Liver (tissue), 9 donors: ENCODE results near the gene TPBG. TPM values are rescaled to one million over a fixed set of nuclear protein-coding genes. Genes with fewer than 3 reads are reported as not detected.
"Not testable (repeated sequence)": the region's sequence is repeated elsewhere in the genome, so short reads cannot be mapped to it uniquely, and the experiment has no call there.

ENCODE experiments used
- DNase-seq: peaks from one replicate; pipeline ENCODE4 v3.0.0-alpha.2; 2017; ENCODE audit warnings: low spot score
- H3K27ac ChIP-seq, 2 donors: one replicate each; pipeline ENCODE4 v1.7.0; 2013; ENCODE audit warnings: inconsistent platforms in 2 of 2, low read length in 2 of 2, control low read depth in 1 of 2, low read depth in 1 of 2, mild to moderate bottlenecking in 1 of 2
- H3K27me3 ChIP-seq, 4 donors: one replicate each; pipeline versions ENCODE4 v1.6.1 to v1.7.0; 2013; ENCODE audit warnings: low read length in 3 of 4, inconsistent platforms in 1 of 4, mild to moderate bottlenecking in 1 of 4, moderate library complexity in 1 of 4; ENCODE audit not compliant: control insufficient read depth in 4 of 4, insufficient read depth in 4 of 4
- H3K36me3 ChIP-seq, 4 donors: one replicate each; pipeline versions ENCODE4 v1.6.1 to v1.7.0; 2013; ENCODE audit warnings: low read length in 3 of 4, mild to moderate bottlenecking in 3 of 4, low read depth in 1 of 4, moderate library complexity in 1 of 4; ENCODE audit not compliant: control insufficient read depth in 4 of 4, insufficient read depth in 3 of 4
- H3K4me1 ChIP-seq, 4 donors: one replicate each; pipeline versions ENCODE4 v1.6.1 to v1.7.0; 2013; ENCODE audit warnings: low read length in 3 of 4, mild to moderate bottlenecking in 3 of 4, moderate library complexity in 1 of 4; ENCODE audit not compliant: control insufficient read depth in 4 of 4, insufficient read depth in 4 of 4
- H3K4me3 ChIP-seq, 3 donors: one replicate each; pipeline versions ENCODE4 v1.6.1 to v1.7.0; 2013; ENCODE audit warnings: low read length in 3 of 3, control low read depth in 1 of 3, low read depth in 1 of 3, mild to moderate bottlenecking in 1 of 3
- H3K9ac ChIP-seq, 2 donors: one replicate each; pipeline ENCODE4 v1.7.0; 2013; ENCODE audit warnings: low read length in 2 of 2, mild to moderate bottlenecking in 2 of 2, moderate library complexity in 2 of 2, control low read depth in 1 of 2, low read depth in 1 of 2
- H3K9me3 ChIP-seq, 4 donors: one replicate each; pipeline versions ENCODE4 v1.6.1 to v1.7.0; 2013; ENCODE audit warnings: low read length in 3 of 4; ENCODE audit not compliant: control insufficient read depth in 4 of 4
- EGR1 ChIP-seq, 2 donors: IDR thresholded peaks; 2 replicates each; pipeline ENCODE4 v1.6.1; 2016 to 2018; ENCODE audit warnings: antibody characterized with exemption in 2 of 2, low read depth in 2 of 2
- FOXA1 ChIP-seq: IDR thresholded peaks from 2 replicates; pipeline ENCODE4 v1.6.1; 2016; ENCODE audit warnings: antibody characterized with exemption
- HNF4A ChIP-seq, 2 donors: conservative IDR thresholded peaks; 2 replicates each; pipeline ENCODE4 v1.6.1; 2016; ENCODE audit warnings: antibody characterized with exemption in 2 of 2, mild to moderate bottlenecking in 2 of 2
- HNF4G ChIP-seq: IDR thresholded peaks from 2 replicates; pipeline ENCODE4 v1.6.1; 2016; ENCODE audit warnings: antibody characterized with exemption
- JUND ChIP-seq, 2 donors: IDR thresholded peaks; 2 replicates each; pipeline ENCODE4 v1.6.1; 2016; ENCODE audit warnings: antibody characterized with exemption in 2 of 2
- MAX ChIP-seq: IDR thresholded peaks from 2 replicates; pipeline ENCODE4 v1.6.1; 2016; ENCODE audit warnings: antibody characterized with exemption
- NR2F2 ChIP-seq: IDR thresholded peaks from 2 replicates; pipeline ENCODE4 v1.6.1; 2016; ENCODE audit warnings: antibody characterized with exemption
- RAD21 ChIP-seq, 2 donors: IDR thresholded peaks; 2 replicates each; pipeline ENCODE4 v1.6.1; 2016; ENCODE audit warnings: antibody characterized with exemption in 2 of 2, mild to moderate bottlenecking in 2 of 2
- RXRA ChIP-seq, 2 donors: IDR thresholded peaks; 2 replicates each; pipeline ENCODE4 v1.6.1; 2017 to 2018; ENCODE audit warnings: antibody characterized with exemption in 2 of 2, mild to moderate bottlenecking in 1 of 2
- SP1 ChIP-seq: IDR thresholded peaks from 2 replicates; pipeline ENCODE4 v1.6.1; 2018; ENCODE audit warnings: antibody characterized with exemption, mild to moderate bottlenecking
- TAF1 ChIP-seq: conservative IDR thresholded peaks from 2 replicates; pipeline ENCODE4 v1.6.1; 2016; ENCODE audit warnings: antibody characterized with exemption, mild to moderate bottlenecking
- YY1 ChIP-seq: IDR thresholded peaks from 2 replicates; pipeline ENCODE4 v1.6.1; 2016; ENCODE audit warnings: antibody characterized with exemption, mild to moderate bottlenecking
- WGBS: extraction: QIAGEN DNeasy Blood & Tissue Kit; methylation state at CpG from one replicate; pipeline ENCODE4 v1.1.7; 2013; 5-methylcytosine and 5-hydroxymethylcytosine counted together
- polyA plus RNA-seq, 2 donors: library from polyadenylated mRNA; stranded (reverse) in 1 of 2; unstranded in 1 of 2; fragments of 200-250 nt in 1 of 2; fragments of >200 nt in 1 of 2; fragmentation: Nextera tagmentation in 1 of 2; extraction: Ambion mirVana in 1 of 2; gene quantifications; one replicate each; pipeline versions ENCODE4 v1.2.1 to v1.2.3, GENCODE V29; 2013 to 2015
- total RNA-seq, 2 donors: library from RNA; depleted of rRNA; stranded (reverse); fragments of >200 nt; gene quantifications; one replicate each; pipeline ENCODE4 v1.2.3, GENCODE V29; 2014
- TF ChIP-seq, protein P1 (sequence below): IDR thresholded peaks from 2 replicates; pipeline ENCODE4 v1.6.1; 2016; ENCODE audit warnings: antibody characterized with exemption
- TF ChIP-seq, protein P2 (sequence below): IDR thresholded peaks from 2 replicates; pipeline ENCODE4 v1.6.1; 2016; ENCODE audit warnings: antibody characterized with exemption, mild to moderate bottlenecking
- TF ChIP-seq, protein P3 (sequence below): IDR thresholded peaks from 2 replicates; pipeline ENCODE4 v1.6.1; 2016; ENCODE audit warnings: antibody characterized with exemption
- donor health status: healthy.
- donor health status: healthy.
- donor health status: healthy.
- donor health status: healthy.
- donor health status: healthy.

TPBG gene
- total and polyA plus RNA-seq, 4 donors, result 0.37 to 1.3 (median 0.62) TPM

DNA sequence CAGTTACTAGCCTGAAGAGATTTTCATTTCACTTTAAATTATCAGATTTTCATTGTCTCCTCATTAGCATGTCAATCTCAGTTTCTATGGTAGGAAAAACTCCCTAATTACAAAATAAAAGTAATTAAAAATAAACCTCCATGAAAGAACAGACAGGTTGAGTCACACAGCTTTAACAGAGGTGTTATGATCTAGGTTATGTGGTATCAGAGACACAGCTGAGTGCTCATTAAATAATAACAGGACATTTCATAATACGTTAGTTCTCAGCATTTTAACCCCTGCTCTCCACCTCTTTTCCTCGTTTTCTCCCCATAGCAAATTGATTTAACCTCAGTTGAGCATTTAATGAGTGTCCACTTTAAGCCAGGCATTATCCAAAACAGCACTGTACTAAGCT is 21.9 kb downstream of the TPBG start:
- no peak overlapping the region for H3K4me3 ChIP-seq
- TF ChIP-seq SP1 (no peak), RAD21 (IDR thresholded peaks at IDR 0.05) (no peak), YY1 (no peak), EGR1 (IDR thresholded peaks at IDR 0.05; ENCODE audit: low read depth in 2 of 2) (no peak), HNF4A (conservative IDR thresholded peaks at IDR 0.05) (no peak), RXRA (IDR thresholded peaks at IDR 0.05) (no peak), TAF1 (no peak), NR2F2 (no peak), JUND (IDR thresholded peaks at IDR 0.05) (no peak), MAX (no peak), FOXA1 (no peak), HNF4G (no peak)
- TF ChIP-seq, protein P1, sequence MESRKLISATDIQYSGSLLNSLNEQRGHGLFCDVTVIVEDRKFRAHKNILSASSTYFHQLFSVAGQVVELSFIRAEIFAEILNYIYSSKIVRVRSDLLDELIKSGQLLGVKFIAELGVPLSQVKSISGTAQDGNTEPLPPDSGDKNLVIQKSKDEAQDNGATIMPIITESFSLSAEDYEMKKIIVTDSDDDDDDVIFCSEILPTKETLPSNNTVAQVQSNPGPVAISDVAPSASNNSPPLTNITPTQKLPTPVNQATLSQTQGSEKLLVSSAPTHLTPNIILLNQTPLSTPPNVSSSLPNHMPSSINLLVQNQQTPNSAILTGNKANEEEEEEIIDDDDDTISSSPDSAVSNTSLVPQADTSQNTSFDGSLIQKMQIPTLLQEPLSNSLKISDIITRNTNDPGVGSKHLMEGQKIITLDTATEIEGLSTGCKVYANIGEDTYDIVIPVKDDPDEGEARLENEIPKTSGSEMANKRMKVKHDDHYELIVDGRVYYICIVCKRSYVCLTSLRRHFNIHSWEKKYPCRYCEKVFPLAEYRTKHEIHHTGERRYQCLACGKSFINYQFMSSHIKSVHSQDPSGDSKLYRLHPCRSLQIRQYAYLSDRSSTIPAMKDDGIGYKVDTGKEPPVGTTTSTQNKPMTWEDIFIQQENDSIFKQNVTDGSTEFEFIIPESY, result no peak
- TF ChIP-seq, protein P2, sequence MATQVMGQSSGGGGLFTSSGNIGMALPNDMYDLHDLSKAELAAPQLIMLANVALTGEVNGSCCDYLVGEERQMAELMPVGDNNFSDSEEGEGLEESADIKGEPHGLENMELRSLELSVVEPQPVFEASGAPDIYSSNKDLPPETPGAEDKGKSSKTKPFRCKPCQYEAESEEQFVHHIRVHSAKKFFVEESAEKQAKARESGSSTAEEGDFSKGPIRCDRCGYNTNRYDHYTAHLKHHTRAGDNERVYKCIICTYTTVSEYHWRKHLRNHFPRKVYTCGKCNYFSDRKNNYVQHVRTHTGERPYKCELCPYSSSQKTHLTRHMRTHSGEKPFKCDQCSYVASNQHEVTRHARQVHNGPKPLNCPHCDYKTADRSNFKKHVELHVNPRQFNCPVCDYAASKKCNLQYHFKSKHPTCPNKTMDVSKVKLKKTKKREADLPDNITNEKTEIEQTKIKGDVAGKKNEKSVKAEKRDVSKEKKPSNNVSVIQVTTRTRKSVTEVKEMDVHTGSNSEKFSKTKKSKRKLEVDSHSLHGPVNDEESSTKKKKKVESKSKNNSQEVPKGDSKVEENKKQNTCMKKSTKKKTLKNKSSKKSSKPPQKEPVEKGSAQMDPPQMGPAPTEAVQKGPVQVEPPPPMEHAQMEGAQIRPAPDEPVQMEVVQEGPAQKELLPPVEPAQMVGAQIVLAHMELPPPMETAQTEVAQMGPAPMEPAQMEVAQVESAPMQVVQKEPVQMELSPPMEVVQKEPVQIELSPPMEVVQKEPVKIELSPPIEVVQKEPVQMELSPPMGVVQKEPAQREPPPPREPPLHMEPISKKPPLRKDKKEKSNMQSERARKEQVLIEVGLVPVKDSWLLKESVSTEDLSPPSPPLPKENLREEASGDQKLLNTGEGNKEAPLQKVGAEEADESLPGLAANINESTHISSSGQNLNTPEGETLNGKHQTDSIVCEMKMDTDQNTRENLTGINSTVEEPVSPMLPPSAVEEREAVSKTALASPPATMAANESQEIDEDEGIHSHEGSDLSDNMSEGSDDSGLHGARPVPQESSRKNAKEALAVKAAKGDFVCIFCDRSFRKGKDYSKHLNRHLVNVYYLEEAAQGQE, result no peak
- TF ChIP-seq, protein P3, sequence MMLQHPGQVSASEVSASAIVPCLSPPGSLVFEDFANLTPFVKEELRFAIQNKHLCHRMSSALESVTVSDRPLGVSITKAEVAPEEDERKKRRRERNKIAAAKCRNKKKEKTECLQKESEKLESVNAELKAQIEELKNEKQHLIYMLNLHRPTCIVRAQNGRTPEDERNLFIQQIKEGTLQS, result no peak
- DNase-seq, result no peak
- H3K27me3 ChIP-seq, result peaks cover 0 to 15% (median 0%) of the 10 kb centered on the region in 4 donors
- H3K4me1 ChIP-seq, result no peaks in the 10 kb centered on the region
- H3K9me3 ChIP-seq, result no peaks in the 10 kb centered on the region
- no peak overlapping the region for H3K9ac ChIP-seq
- H3K36me3 ChIP-seq, result no peaks in the 10 kb centered on the region
- WGBS, result 38% methylated on average over 2 of the region's 2 CpGs
- no peak overlapping the region for H3K27ac ChIP-seq

- Histone ChIP-seq H3K36me3 (no peaks in the 10 kb centered on the region), H3K27ac (no peak overlapping the region), H3K27me3 (peaks cover 0 to 10% (median 0%) of the 10 kb centered on the region in 4 donors), H3K4me3 (no peak overlapping the region), H3K9me3 (no peaks in the 10 kb centered on the region), H3K9ac (no peak overlapping the region), H3K4me1 (no peaks in the 10 kb centered on the region)
- TF ChIP-seq YY1 (no peak), MAX (no peak), EGR1 (IDR thresholded peaks at IDR 0.05; ENCODE audit: low read depth in 2 of 2) (no peak), RXRA (IDR thresholded peaks at IDR 0.05) (no peak), JUND (IDR thresholded peaks at IDR 0.05) (no peak)
- TF ChIP-seq, protein P1, result no peak
- WGBS, result 77% methylated on average over 2 of the region's 2 CpGs
- no peak for DNase-seq
Observed at GRCh38 chr6:82385961-82386360, 22.3 kb downstream of the TPBG start.

DNA sequence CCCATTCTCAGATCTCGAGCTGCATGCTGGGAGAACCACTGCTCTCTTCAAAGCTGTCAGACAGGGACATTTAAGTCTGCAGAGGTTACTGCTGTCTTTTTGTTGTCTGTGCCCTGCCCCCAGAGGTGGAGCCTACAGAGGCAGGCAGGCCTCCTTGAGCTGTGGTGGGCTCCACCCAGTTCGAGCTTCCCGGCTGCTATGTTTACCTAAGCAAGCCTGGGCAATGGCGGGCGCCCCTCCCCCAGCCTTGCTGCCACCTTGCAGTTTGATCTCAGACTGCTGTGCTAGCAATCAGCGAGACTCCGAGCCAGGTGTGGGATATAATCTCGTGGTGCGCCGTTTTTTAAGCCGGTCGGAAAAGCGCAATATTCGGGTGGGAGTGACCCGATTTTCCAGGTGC is 31.2 kb downstream of the TPBG start:
- H3K9me3 ChIP-seq, H3K4me3 ChIP-seq: not testable (repeated sequence)
- 79% methylated on average over 15 of the region's 15 CpGs for WGBS

More for the DNA sequence above, 31.2 kb downstream of the TPBG start:
- not testable (repeated sequence) for H3K27ac ChIP-seq, DNase-seq, H3K4me1 ChIP-seq, H3K27me3 ChIP-seq, H3K36me3 ChIP-seq, H3K9ac ChIP-seq
